Endothelial cell of umbilical vein (primary cell): Measurements from ENCODE around the gene CDCP2. TPM values are rescaled to one million over a fixed set of nuclear protein-coding genes. Genes with fewer than 3 reads are reported as not detected.

ENCODE experiments used
- BruUV-seq: library from RNA; stranded (reverse); fragments of 400-500 nt; replicated peaks from 2 replicates; lab custom pipeline; 2021; lab: Mats Ljungman, UMichigan
- CTCF ChIA-PET: fragments of 300-600, 350-600 bp; sonication (Branson Sonifier 250); formaldehyde crosslinking; loops from one replicate; lab custom pipeline; 2021; ENCODE audit warnings: antibody characterized with exemption, inconsistent platforms; lab: Charles Lee
- POLR2A ChIA-PET: fragments of 300-600, 350-600 bp; sonication (Branson Sonifier 250); formaldehyde crosslinking; loops from one replicate; lab custom pipeline; 2021; ENCODE audit warnings: antibody characterized with exemption, inconsistent platforms; lab: Charles Lee
- DNase-seq: peaks from one replicate; pipeline ENCODE4 v3.0.0-alpha.2; 2011; ENCODE audit warnings: low read depth, low spot score
- FAIRE-seq: peaks from 2 replicates; lab custom pipeline; 2011; peaks lifted over from hg19 to GRCh38; lab: Jason Lieb, UNC
- H2AFZ ChIP-seq: 2 replicates; pipeline ENCODE4 v1.6.0; 2012; ENCODE audit warnings: low read depth, low read length, control low read depth, inconsistent platforms
- H3K27ac ChIP-seq: 2 replicates; pipeline ENCODE4 v1.5.1; 2011; ENCODE audit warnings: low read depth, mild to moderate bottlenecking, control low read depth, low read length, moderate library complexity; ENCODE audit not compliant: insufficient read depth
- H3K27me3 ChIP-seq, 2 experiments: 2 replicates each; pipeline versions ENCODE4 v1.6.0 to v1.6.1; 2011; ENCODE audit warnings: low read length in 2 of 2, mixed read lengths in 1 of 2; ENCODE audit not compliant: control insufficient read depth in 2 of 2, insufficient read depth in 2 of 2
- H3K36me3 ChIP-seq, 2 experiments: 2 replicates in 1 of 2; 3 replicates in 1 of 2; pipeline ENCODE4 v1.5.1; 2011; ENCODE audit warnings: low read length in 2 of 2, mild to moderate bottlenecking in 1 of 2, moderate library complexity in 1 of 2; ENCODE audit not compliant: control insufficient read depth in 2 of 2, insufficient read depth in 2 of 2; ENCODE audit errors: extremely low read depth in 1 of 2
- H3K4me1 ChIP-seq: 3 replicates; pipeline ENCODE4 v1.5.1; 2011; ENCODE audit warnings: mild to moderate bottlenecking, low read length; ENCODE audit not compliant: control insufficient read depth, insufficient read depth; ENCODE audit errors: extremely low read depth
- H3K4me2 ChIP-seq: 2 replicates; pipeline ENCODE4 v1.6.1; 2011; ENCODE audit warnings: low read length, control low read depth, mixed read lengths; ENCODE audit not compliant: insufficient read depth
- H3K4me3 ChIP-seq, 3 experiments: fragments of 200-600 bp in 1 of 3; sonication (generic), shearing (Covaris generic) in 1 of 3; replicated peaks in 1 of 3; 2 replicates each; pipeline ENCODE4 v1.5.1; 2011 to 2016; ENCODE audit warnings: control low read depth in 3 of 3, low read length in 3 of 3, mild to moderate bottlenecking in 2 of 3, inconsistent platforms in 1 of 3, low read depth in 1 of 3, moderate library complexity in 1 of 3; ENCODE audit not compliant: insufficient read depth in 1 of 3
- H3K79me2 ChIP-seq: 2 replicates; pipeline ENCODE4 v1.6.0; 2012; ENCODE audit warnings: low read length, inconsistent platforms; ENCODE audit not compliant: control insufficient read depth, insufficient read depth
- H3K9ac ChIP-seq: replicated peaks from 2 replicates; pipeline ENCODE3; 2011; ENCODE audit warnings: low read length, control low read depth; ENCODE audit not compliant: insufficient read depth; ENCODE audit errors: extremely low read depth
- H3K9me1 ChIP-seq: replicated peaks from 3 replicates; pipeline ENCODE4 v1.6.0; 2011; ENCODE audit warnings: mild to moderate bottlenecking, low read length; ENCODE audit not compliant: control insufficient read depth, insufficient read depth; ENCODE audit errors: extremely low read depth
- H3K9me3 ChIP-seq: replicated peaks from 2 replicates; pipeline ENCODE4 v1.5.1; 2012; ENCODE audit warnings: low read length, inconsistent platforms; ENCODE audit not compliant: control insufficient read depth, insufficient read depth
- H4K20me1 ChIP-seq: replicated peaks from 2 replicates; pipeline ENCODE3; 2011; ENCODE audit warnings: mild to moderate bottlenecking, low read length; ENCODE audit not compliant: control insufficient read depth, insufficient read depth; ENCODE audit errors: extremely low read depth
- CTCF ChIP-seq, 2 donors: IDR thresholded peaks; 1 replicate in 1 of 2; 2 replicates in 1 of 2; pipeline ENCODE4 v1.5.1; 2011; ENCODE audit warnings: low read length in 2 of 2, mild to moderate bottlenecking in 2 of 2, moderate library complexity in 2 of 2, control low read depth in 1 of 2, inconsistent platforms in 1 of 2, low read depth in 1 of 2; ENCODE audit not compliant: insufficient read depth in 1 of 2; ENCODE audit errors: extremely low read depth in 1 of 2
- EZH2 ChIP-seq: IDR thresholded peaks from 2 replicates; pipeline ENCODE4 v1.6.1; 2012; ENCODE audit warnings: borderline replicate concordance, low read depth, mild to moderate bottlenecking, moderate library complexity, low read length, inconsistent platforms; ENCODE audit not compliant: severe bottlenecking
- FOS ChIP-seq: IDR thresholded peaks from 2 replicates; pipeline ENCODE4 v1.6.1; 2011; ENCODE audit warnings: mild to moderate bottlenecking, low read length, moderate library complexity, borderline replicate concordance; ENCODE audit not compliant: insufficient read depth
- POLR2AphosphoS5 ChIP-seq: IDR thresholded peaks from 2 replicates; pipeline ENCODE4 v1.6.1; 2012; ENCODE audit warnings: low read depth, mild to moderate bottlenecking, control low read depth, low read length, moderate library complexity; ENCODE audit not compliant: insufficient read depth
- dilution Hi-C: fragments of 300-500 bp; cut with MboI; formaldehyde crosslinking; loops from one replicate; pipeline ENCODE4 v1.15.0; 2019; ENCODE audit warnings: low sequenced_read_pairs; ENCODE audit not compliant: extremely low pct_ligation_motif_present
- intact Hi-C: fragments of 100-400 bp; cut with micrococcal nuclease; formaldehyde crosslinking; loops from one replicate; pipeline ENCODE4 v1.10.0; 2022
- polyA plus RNA-seq, 4 experiments: library from polyadenylated mRNA; depleted of rRNA in 3 of 4; stranded (reverse) in 3 of 4; unstranded in 1 of 4; fragments of >200 nt; gene quantifications; 2 replicates each; pipeline versions ENCODE4 v1.2.1 to v1.2.3, GENCODE V29; 2011 to 2012; ENCODE audit warnings: missing spikeins in 1 of 4
- total RNA-seq: library from RNA; stranded (reverse); gene quantifications from 2 replicates; pipeline ENCODE4 v1.2.3, GENCODE V29; 2021

Gene CDCP2
- total and polyA plus RNA-seq, 2 donors (not counting 3 experiments of a cell fraction or from before 2014, with no cell fraction given): 0.10 TPM; not detected in 1

GRCh38 chr1:54165146-54165545 lies 12.3 kb upstream of the CDCP2 start:
- Histone ChIP-seq H3K4me2 (no peak overlapping the region), H3K27me3 (no peaks in the 10 kb centered on the region), H3K79me2 (no peaks in the 10 kb centered on the region), H3K27ac (no peak overlapping the region), H3K9me3 (no peaks in the 10 kb centered on the region), H4K20me1 (no peaks in the 10 kb centered on the region), H3K36me3 (no peaks in the 10 kb centered on the region), H3K9me1 (no peaks in the 10 kb centered on the region), H3K9ac (no peak overlapping the region), H2AFZ (no peak overlapping the region), H3K4me3 (no peak overlapping the region), H3K4me1 (no peaks in the 10 kb centered on the region)
- dilution Hi-C loops (no loop called here), intact Hi-C loops (no loop called here)
- no peak for FAIRE-seq
- TF ChIP-seq FOS (no peak), POLR2AphosphoS5 (no peak), EZH2 (no peak), CTCF (IDR thresholded peaks at IDR 0.05; ENCODE audit: extremely low read depth in 1 of 2, insufficient read depth in 1 of 2, low read depth in 1 of 2, low read length in 2 of 2) (no peak)
- no TSS peak for BruUV-seq
- no peak for DNase-seq
- ChIA-PET CTCF (no interaction called here), POLR2A (no interaction called here)

- FAIRE-seq: no peak
- H3K36me3 ChIP-seq: no peaks in the 10 kb centered on the region
- H3K4me2 ChIP-seq: no peak overlapping the region
- no peaks in the 10 kb centered on the region for H3K9me3 ChIP-seq
- POLR2A ChIA-PET: interaction anchor here (0.5 kb wide), 1 partner anchor 488 kb away, joined by 3 read pairs; no protein-coding TSS in a partner anchor
- no peak for DNase-seq
- no peak overlapping the region for H2AFZ ChIP-seq
- intact Hi-C loops: no loop called here
- no TSS peak for BruUV-seq
- H3K27ac ChIP-seq: no peak overlapping the region
- H3K79me2 ChIP-seq: no peaks in the 10 kb centered on the region
- no peak overlapping the region for H3K4me3 ChIP-seq
- no peaks in the 10 kb centered on the region for H3K4me1 ChIP-seq
- no peaks in the 10 kb centered on the region for H3K27me3 ChIP-seq
- dilution Hi-C loops: no loop called here
- H3K9ac ChIP-seq: no peak overlapping the region
- H3K9me1 ChIP-seq: no peaks in the 10 kb centered on the region
- no peaks in the 10 kb centered on the region for H4K20me1 ChIP-seq
- CTCF ChIA-PET: interaction anchor here (0.9 to 1.4 kb wide), 4 partner anchors 9 to 42 kb away, joined by 3 to 4 read pairs (median 3); no protein-coding TSS in a partner anchor
- TF ChIP-seq FOS: no peak
- no peak for TF ChIP-seq EZH2
Measured at GRCh38 chr1:54163573-54163972, 10.8 kb upstream of the CDCP2 start.
